Left renal cortex interstitium (tissue), 4 donors: ENCODE measurements around the gene GRIK1. TPM values are rescaled to one million over a fixed set of nuclear protein-coding genes. Genes with fewer than 3 reads are reported as not detected.

Source experiments
- DNase-seq, 4 donors: peaks; one replicate each; pipeline ENCODE4 v3.0.0-alpha.2; 2013; ENCODE audit warnings: low read depth in 4 of 4, low spot score in 2 of 4, missing footprints in 1 of 4
- polyA plus RNA-seq, 4 donors: library from polyadenylated mRNA; unstranded; fragments of 120-200 nt; gene quantifications; one replicate each; pipeline ENCODE4 v1.2.1, GENCODE V29; 2013; ENCODE audit not compliant: insufficient read length in 4 of 4

The GRIK1 gene
- polyA plus RNA-seq, 4 donors, result 1.4 to 1.9 (median 1.5) TPM

DNA sequence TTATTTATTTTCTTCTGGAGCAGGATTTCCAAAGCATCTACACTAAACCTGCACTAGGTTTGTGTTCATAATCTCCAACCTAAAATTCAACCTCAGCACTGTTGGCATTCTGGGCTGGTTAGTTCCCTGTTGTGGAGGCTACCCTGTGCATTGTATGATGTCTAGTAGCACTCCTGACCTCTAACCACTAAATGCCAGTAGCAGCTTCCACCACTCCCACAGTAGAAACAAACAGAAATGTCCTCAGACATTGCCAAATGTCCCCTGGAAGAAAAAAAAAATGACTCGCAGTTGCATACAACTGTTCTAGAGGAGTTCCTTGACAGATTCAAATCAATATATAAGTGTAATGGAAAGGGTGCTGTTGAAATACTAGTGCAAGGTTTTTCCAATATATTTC is 18.9 kb downstream of the GRIK1 start:
- DNase-seq, result no peak

DNA sequence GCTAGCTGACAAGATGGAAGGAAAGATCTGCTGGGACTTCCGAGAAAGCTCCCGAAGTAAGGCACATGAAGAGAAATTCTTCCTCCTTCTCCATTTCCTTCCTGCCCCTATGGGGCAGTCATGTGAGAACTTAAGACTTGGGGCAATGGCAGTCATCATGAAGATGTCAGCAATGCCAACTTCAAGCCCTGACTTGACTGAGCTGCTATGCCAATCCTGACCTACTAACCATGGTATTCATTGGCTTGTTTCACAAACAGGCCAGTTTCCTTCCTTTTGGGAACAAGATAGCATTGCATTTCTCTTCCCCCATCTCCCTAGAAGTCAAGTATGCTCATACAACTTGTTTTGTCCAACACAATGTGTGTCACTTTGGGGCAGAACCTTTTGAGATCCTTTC is 25.5 kb downstream of the GRIK1 start:
- DNase-seq, result no peak

DNA sequence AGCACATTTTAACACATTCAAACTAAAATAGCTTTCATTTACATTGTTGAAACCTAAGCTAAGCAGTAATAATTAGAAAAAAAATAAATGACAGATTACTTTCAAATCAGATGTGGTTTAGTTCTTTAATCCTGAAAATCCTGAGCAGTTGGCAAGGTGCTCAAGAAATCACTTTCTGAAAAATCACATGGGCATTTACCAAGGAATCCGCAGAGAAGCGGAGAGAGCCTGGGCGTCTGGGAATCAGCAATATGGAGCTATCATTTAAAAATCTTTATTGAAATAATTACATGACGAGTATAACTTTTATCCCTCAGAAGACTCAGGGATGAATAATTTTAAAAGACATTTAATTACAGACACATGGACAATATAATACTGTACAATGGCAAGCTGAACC is 30.2 kb downstream of the GRIK1 start:
- no peak for DNase-seq

DNA sequence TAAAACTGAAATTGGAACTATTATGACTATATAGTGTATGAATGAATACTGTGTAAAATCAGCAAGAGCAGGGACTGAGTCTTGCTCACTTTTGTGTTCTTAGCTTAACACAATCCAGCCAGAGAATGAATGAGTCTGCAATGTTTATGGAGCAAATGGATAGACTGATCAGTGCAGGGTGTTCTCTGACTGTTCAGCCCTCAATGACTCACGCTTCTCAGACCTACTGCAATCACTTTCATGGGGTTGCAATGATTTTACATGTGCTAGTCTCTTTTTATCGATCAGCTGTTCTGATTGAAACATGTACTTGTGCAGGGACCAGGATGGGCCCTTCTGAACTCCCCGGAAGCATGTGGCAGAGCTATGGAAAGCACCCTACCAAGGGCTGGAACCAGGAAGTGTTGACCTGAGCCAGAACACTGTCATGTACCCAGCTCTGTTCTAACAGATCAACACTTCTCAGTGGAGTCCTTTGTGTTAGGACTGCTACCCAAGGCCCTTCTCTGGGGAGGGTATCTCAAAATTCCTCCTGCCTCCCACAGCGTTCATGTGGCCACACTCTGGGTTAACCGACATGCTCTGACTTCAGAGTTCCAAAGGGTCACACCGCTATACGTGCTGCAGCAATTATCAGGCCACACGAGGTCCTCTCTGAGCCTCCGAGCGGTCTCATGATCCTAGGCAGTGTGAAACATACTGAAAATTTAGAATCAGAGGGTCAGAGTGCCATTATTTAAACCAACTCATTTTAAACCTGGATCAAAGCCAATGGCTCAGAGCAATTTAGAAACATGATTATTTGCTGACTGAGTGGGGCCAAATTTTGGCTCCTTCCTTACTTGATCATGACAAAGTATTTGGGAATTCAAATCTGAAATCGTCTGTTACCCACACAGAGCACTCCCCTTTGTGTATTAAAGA is 35.2 kb downstream of the GRIK1 start:
- no peak for DNase-seq

DNA sequence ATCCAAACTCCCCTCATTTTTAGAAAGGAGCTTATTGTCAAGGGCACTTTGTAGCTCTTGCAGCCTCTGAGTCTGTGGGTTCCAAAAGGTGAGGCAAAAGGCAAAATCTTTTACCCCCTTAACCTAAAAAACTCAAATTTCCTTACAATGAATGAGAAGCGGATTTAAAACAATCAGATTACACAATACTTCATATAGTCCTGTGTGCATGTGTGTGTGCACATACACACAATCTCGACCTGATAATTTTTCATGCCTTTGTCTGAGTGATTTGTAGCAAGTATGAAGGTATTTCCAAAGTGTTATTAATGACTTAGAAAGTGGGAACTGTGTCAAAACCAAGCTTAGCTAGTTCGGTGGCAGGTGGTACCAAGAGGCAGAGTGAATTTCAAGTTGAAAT is 42.9 kb downstream of the GRIK1 start:
- DNase-seq, result no peak

DNA sequence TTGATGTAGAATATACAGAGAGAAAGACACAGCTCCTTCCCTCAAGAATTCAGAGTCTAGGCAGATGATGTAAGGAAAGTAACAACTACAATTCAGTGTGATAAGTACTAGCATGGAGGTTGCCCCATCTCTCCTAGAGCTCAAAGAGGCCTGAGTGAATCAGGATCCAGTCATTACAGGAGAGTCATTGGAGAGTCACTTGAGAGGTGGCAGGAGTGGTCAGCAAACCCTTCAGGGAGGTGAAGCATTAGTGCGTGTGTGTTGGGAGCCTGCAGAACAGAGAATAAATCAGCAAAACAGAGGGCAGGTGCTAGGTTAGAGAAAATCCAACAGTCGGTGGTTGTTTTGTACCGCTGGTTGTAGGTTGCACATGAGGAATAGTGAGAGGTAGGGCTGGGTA is 46.1 kb downstream of the GRIK1 start:
- DNase-seq, result no peak

DNA sequence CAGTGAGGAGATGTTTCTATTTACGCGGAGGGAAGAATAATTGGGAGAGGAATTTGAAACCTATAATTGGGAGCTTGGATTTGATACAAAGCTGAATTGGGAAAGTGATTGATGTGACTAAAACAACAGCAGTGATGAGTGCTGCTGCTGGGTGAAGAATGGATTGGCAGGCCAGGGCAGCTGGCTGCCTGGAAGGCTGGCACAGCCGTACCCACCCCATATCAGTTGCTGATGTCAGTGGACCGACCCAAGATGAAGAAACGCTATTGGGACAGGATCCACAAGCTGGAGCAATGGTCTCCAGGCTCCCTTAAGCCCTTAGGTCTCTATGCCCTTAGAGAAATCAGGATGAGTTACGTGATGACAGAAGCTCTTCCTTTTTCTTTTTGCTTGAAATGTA is 47.4 kb downstream of the GRIK1 start:
- DNase-seq, result no peak

DNA sequence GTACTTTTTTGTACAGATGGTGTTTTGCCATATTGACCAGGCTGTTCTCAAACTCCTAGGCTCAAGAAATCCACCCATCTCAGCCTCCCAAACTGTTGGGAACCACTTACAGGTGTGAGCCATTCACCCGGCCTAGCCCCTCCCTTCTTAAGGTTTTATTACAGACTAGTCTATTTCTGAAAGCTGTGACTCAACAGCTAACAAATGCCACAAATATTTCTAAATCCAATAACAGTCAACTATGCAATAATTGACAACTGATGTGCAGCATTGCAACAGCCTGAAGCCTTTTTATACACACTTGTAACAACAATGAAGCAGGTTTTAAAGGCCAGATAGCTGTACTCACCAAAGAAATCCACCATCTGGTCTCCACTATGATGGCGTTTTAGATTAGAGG is 51.4 kb downstream of the GRIK1 start:
- no peak for DNase-seq

DNA sequence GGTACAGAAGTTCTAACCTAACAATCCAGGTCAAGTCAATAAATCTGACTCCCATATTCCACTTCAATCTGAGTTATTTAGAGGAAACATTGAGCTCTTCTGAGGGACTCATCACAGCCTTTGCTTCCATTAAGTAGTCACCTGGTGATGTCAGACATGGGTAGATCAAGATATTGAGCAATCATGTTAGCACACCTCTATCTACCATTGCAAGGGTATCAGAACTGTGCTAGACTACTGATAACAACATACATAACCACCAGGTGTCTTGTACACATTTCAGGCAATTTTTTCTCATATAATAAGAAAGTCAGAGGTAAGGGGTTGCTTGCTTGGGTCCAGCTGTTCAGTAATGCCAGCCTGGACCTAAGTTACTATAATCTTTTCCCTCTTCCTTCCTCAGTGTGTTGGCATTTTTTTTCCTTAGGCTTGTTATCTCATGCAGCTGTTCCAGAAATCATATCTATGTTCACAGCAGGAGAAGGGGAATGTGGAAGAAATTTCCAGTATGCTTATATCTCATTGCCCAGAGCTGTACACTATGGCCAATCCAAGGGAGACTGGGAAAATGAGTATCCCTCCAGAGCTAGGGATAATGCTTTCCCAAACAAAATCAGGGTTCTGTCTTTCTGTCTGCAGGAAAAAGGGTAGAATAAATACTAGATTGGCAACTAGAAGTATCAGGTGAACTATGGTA is 52.3 kb downstream of the GRIK1 start:
- DNase-seq, result no peak

DNA sequence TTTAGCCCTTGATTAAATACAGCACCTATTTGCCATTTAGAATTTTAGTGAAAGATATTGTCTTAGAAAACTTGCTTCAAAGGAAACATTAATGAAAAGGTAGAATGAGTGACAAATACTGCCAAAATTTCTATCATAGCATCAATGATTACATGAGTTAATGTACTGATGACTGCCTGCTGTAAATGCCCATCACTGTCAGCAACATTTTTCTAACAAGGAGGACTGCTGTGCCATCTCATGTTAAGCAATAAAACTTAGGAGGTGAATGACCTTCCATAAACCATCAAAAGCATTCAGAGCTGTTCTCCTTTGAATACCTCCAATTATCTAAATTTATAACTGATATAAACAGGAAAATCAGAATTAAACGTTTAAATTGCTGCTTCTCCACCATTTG is 54.3 kb downstream of the GRIK1 start:
- DNase-seq, result no peak

DNA sequence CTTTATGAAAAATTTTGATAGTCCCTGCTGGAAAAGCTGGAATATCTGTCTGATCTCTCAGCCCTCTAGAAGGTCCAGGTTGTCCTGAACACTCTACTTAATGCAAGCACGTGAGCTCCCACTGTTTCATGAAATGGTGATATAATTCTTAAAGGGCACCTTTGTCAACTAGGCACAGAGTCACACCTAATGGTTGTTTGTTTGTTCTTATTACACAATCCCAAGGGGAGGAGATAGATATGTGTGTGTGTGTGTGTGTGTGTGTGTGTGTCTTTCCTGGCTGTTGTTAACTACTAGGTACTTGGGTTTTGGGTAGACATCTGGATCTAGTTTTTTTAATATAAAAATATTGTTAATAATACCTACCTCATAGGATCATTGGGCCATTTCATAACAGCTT is 63.9 kb downstream of the GRIK1 start:
- DNase-seq, result no peak

DNA sequence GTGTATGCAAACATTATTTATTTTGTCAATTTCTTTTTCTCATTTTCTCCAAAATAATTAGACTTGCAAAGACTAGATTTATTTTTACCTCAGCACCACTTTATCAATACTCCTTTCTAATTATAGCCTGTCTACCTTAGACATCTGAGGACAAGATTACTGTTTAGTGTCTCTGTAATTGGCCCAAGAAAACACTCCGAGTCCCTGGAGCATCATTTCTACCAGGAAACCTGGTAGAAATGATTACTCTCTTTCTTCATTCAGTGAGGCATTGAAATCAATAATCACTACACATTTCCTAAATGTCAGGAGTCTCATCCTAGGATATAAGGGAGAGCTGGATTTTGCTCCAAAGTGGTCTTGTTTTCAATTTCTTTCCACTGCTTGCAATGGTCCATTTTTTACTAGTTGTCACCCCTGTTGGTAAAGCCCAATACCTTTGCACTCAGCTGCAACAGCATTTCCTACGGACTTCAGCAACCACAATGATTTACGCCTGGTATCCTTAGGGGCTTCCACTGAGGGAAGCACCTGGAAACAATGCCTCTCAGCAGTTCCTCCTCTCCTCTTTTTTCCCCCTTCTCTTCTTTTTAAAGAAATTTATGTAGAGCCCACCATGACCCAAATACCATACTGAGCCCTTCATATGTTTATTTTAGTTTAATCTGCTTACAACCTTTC is 64.6 kb downstream of the GRIK1 start:
- no peak for DNase-seq

DNA sequence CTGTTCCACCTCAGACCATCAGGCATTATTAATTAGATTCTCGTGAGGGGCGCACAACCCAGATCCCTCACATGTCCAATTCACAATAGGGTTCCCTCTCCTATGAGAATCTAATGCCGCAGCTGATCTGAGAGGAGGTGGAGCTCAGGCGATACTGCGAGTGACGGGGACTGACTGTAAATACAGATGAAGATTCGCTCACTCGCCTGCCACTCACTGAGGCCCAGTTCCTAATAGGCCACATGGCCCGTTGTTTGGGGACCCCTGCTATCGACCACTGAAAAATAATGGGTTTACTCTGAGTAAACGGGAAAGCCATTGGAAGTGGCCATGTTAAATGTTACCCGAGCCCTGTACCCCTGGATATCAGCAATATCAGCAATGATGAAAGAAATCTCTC is 65.9 kb downstream of the GRIK1 start:
- DNase-seq, result no peak

DNA sequence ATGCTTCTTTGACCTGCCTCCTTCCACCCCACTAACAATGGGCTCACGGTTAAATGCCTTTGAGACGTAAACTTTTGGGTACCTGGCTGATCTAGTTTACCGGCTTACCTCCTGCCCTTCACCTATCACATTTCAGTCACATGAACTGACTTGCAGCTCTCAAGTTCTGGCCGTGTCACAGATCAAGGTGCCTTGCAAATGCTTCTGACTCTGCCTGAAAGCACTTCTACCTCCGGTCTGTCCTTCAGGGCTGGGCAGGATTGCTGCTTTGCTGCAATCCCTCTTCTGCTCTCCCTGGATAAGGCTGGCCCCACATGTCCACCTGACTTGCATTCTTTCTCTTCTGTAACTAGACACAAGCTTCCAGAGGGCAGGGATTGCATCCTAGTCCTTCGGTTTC is 69.0 kb downstream of the GRIK1 start:
- DNase-seq, result no peak

DNA sequence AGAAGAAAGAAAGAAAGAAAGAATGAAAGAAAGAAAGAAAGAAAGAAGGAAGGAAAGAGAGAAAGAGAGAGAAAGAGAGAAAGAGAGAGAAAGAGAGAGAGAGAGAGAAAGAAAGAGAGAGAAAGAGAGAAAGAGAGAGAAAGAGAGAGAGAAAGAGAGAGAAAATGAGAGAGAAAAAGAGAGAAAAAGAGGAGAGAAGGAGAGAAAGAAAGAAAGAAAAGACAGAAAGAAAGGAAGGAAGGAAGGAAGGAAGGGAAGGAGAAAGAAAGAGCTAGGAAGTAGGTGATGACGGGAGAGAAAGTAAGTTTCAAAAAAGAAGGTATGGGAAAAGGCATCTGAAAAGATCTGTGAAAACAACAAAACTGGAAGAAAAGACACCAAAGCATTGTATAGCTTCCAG is 72.0 kb downstream of the GRIK1 start:
- DNase-seq, result no peak

DNA sequence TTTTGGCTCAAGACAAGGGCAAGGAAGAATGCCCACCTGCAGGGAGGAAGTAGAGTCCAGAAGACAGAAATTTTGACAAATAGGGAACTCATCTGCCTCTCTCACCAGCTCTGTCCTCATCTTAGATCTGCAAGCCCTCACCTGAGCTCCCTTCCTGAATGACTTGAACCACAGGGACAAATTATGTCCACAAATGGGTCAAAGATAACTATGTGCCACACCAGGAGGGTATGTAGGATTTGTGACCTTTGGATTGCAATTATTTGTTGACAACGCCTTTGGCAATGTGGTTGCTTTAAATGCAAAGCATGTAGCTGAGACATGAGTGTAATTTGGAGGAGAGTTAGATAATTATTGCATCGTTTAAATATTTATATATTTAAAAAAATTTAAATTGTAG is 79.5 kb downstream of the GRIK1 start:
- DNase-seq, result no peak

DNA sequence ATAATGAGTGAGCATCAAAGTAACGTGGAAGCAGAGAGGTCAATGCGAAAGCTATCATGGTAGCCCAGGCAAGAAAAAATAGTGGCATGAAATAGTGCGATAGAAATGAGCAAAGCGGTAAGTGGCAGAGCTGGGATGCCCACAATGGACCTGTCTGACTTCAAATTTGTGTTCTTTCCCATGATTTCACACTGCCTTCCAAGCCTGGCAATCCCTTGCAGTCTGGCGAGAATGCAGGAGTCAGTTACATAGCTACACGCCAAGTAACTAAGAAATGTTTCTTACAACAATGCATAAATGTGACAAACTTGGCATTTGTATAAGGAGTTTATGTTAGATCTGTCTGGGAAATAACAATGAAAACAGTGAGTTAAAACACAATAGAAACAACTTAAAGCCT is 82.6 kb downstream of the GRIK1 start:
- no peak for DNase-seq

DNA sequence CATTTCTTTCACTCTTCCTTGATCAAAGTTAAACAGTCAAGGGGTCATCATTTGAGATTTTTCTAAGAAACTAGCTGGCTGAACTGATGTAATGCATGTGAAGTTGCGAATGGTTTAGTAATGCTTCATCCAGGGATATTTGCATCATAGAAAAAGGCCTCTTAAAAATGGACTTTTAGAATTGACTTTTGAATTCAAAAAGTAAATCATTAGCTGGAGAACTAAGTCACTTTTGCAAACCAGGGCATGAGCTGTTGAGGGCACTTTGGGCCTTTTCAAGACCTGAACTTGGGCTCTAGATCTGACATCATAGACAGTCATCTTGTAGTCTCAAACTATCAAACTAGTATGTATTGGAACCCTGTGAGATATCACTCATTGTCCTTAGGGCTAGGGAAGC is 85.0 kb downstream of the GRIK1 start:
- no peak for DNase-seq

DNA sequence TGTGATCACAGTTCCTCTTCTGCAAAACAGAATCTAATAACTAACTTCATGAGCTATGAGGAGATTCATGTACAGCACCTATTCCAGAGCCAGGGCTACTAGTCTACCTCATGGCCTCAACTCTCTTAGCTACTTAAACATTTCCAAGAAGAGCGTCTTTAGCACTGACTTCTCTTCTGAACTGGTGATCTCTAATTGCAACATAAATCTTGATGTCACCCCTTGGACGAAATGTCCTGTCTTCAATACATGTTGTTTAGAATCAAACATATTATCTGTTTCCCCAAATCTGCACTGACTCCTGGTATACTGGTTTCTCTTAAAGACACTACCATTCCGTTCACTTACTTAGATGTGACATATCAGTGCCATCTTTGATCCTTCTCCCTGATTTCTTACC is 88.2 kb downstream of the GRIK1 start:
- DNase-seq, result no peak

DNA sequence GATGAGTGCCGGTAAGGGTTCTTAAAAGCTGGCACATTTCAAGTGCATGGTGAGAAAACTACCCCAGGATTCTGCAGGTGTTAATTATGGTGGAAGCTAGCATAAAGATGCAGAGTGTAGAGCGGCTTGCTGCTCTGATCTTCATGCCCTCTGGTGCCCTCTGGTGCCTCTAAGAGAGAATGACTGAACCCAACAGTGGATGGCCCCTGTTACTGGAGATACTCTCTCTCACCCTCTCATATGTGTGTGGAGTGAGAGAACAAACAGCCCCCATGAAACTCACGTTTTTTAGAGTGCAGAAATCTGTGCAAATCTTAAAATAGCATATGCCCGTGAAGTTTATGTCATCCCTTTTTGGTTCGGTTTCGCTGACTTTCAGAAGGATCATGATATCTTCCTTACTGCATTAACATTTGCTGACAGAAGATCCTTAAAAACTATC is 90.0 kb downstream of the GRIK1 start:
- DNase-seq, result peak; percentile 15 to 43 (median 28)

DNA sequence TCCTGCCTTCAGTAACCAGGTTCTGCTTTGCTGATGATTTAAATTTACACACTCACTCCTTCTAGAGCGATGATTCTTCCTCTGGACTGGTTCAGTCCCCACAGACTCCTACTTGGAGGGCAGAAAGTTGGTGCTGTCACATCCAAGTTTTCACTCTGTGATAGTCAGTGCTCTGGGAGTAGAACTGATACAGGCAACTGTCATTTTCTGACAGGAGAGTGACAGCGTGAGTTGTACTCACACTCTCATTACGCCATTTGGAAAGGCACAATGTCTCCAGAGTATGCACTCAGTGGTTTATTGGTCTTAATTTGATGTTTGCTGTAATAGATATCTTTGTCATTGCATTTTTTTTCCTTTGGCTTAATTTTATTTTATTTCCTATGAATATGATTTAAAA is 96.0 kb downstream of the GRIK1 start:
- no peak for DNase-seq

DNA sequence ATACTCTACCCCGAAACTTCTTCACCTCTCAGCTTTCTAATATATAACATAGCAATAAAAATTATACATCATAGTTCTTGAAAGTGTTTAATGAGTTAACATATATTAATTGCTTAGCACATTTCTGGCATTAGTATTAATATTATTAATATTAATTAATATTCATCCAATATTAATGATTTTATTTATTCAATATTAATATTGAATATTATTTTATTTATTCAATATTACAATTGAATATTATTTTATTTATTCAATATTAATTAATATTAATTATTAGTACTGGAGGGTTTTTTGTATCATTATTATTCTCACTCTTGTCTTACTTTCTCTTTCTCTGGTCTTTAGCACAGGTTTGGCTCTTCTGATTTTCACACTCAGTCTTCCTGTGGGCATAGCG is 105.2 kb downstream of the GRIK1 start:
- DNase-seq, result no peak
